Pancreas (tissue), 10 donors: ENCODE results near the gene FARP1. TPM values are rescaled to one million over a fixed set of nuclear protein-coding genes. Genes with fewer than 3 reads are reported as not detected.

Source experiments
- ATAC-seq, 4 donors: fragments of 200-7000 bp; cut with Tn5 transposase; one replicate each; pipeline versions ENCODE4 v1.8.0 to v1.9.1; 2020; ENCODE audit warnings: mild to moderate bottlenecking in 4 of 4, moderate library complexity in 4 of 4
- DNase-seq, 6 donors: peaks; one replicate each; pipeline ENCODE4 v3.0.0-alpha.2; 2020
- FAIRE-seq: peaks from 2 replicates; lab custom pipeline; 2012; peaks lifted over from hg19 to GRCh38; lab: Jason Lieb, UNC
- H3K27ac ChIP-seq, 4 donors: fragments of 200-600 bp; sonication (generic); 1 replicate in 3 of 4; 2 replicates in 1 of 4; pipeline versions ENCODE4 v1.5.0 to v1.8.0; 2020
- H3K27me3 ChIP-seq, 4 donors: fragments of 200-600 bp; one replicate each; pipeline ENCODE4 v1.8.0; 2021
- H3K36me3 ChIP-seq, 3 donors: fragments of 200-600 bp; sonication (generic) in 1 of 3; one replicate each; pipeline versions ENCODE4 v1.5.0 to v1.8.0; 2020 to 2021
- H3K4me1 ChIP-seq, 3 donors: fragments of 200-600 bp; one replicate each; pipeline ENCODE4 v1.8.0; 2021
- H3K4me3 ChIP-seq, 4 donors: fragments of 200-600 bp; sonication (generic) in 2 of 4; one replicate each; pipeline versions ENCODE4 v1.5.0 to v1.8.0; 2020 to 2021
- H3K9me3 ChIP-seq, 4 donors: fragments of 200-600 bp; one replicate each; pipeline ENCODE4 v1.8.0; 2021
- WGBS, 2 donors: extraction: QIAGEN DNeasy Blood & Tissue Kit; methylation state at CpG; one replicate each; pipeline ENCODE4 v1.1.7; 2013; 5-methylcytosine and 5-hydroxymethylcytosine counted together
- intact Hi-C, 3 donors: fragments of 100-400 bp; cut with DNase I; formaldehyde crosslinking; loops; one replicate each; pipeline versions ENCODE4 v1.11.1 to v1.14.2; 2022
- polyA plus RNA-seq, 2 donors: library from polyadenylated mRNA; stranded (reverse); fragments of 200-250 nt; gene quantifications; one replicate each; pipeline ENCODE4 v1.2.3, GENCODE V29; 2013
- total RNA-seq, 6 donors: library from RNA; stranded (reverse); fragmentation: NEBNext Ultra II Directional in 4 of 6; extraction: Animal tissue kit (Norgen Biotek cat#: 25700) in 4 of 6; gene quantifications; one replicate each; pipeline versions ENCODE4 v1.2.1 to v1.2.4, GENCODE V29; 2021 to 2023
- TF ChIP-seq, protein P1 (sequence below), 4 donors: fragments of 200-600 bp; sonication (generic) in 3 of 4; IDR thresholded peaks; one replicate each; pipeline versions ENCODE4 v1.5.0 to v1.8.0; 2021; ENCODE audit warnings: antibody characterized with exemption in 4 of 4
- donor health status: healthy with polysubstance abuse.
- donor health status: DM: no; HTN: no; CAD: no; lungs with moderate emphysema.
- donor health status: DM: no; HTN: no; CAD: no.
- donor health status: control.
- donor health status: control.
- donor health status: Bipolar disorder and iron deficiency.
- donor health status: DM: yes; HTN: yes; CAD: no.
- donor health status: DM: no; HTN: no; CAD: no.
- donor health status: DM: no; HTN: no; CAD: no.
- donor health status: DM: yes; HTN: yes; CAD: no.

Gene FARP1
- total and polyA plus RNA-seq, 8 donors: 30.8 to 95.1 (median 56.0) TPM

DNA sequence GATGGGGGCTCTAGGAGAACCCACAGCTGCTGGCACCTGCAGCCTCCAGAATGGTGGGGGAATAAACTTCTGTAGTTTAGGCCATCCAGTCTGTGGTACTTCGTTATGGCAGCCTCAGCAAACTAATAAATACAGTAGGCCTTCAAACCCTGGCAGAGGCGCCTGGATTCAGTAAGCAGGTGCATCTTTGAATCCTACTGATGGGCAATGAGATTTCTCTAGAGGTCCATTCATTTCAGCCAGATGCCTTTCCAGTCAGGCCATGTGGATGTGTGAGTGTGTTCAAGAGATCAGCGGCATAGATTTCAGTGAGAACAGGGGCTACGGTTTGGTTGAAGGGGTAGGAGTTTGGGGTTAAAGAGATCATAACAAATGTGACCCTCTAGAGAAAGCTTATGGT is 217.7 kb downstream of the FARP1 start:
- TF ChIP-seq, protein P1, sequence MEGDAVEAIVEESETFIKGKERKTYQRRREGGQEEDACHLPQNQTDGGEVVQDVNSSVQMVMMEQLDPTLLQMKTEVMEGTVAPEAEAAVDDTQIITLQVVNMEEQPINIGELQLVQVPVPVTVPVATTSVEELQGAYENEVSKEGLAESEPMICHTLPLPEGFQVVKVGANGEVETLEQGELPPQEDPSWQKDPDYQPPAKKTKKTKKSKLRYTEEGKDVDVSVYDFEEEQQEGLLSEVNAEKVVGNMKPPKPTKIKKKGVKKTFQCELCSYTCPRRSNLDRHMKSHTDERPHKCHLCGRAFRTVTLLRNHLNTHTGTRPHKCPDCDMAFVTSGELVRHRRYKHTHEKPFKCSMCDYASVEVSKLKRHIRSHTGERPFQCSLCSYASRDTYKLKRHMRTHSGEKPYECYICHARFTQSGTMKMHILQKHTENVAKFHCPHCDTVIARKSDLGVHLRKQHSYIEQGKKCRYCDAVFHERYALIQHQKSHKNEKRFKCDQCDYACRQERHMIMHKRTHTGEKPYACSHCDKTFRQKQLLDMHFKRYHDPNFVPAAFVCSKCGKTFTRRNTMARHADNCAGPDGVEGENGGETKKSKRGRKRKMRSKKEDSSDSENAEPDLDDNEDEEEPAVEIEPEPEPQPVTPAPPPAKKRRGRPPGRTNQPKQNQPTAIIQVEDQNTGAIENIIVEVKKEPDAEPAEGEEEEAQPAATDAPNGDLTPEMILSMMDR (IDR thresholded peaks at IDR 0.05): no peak
- no peak overlapping the region for H3K27ac ChIP-seq
- H3K36me3 ChIP-seq: no peaks in the 10 kb centered on the region
- no peaks in the 10 kb centered on the region for H3K4me1 ChIP-seq
- intact Hi-C loops: no loop called here
- no peaks in the 10 kb centered on the region for H3K27me3 ChIP-seq
- no peaks in the 10 kb centered on the region for H3K9me3 ChIP-seq
- FAIRE-seq (no peak), ATAC-seq (no peak), DNase-seq (no peak)
- H3K4me3 ChIP-seq: no peak overlapping the region
- WGBS, 2 donors: 97 to 98% methylated on average over 4 of the region's 4 CpGs

DNA sequence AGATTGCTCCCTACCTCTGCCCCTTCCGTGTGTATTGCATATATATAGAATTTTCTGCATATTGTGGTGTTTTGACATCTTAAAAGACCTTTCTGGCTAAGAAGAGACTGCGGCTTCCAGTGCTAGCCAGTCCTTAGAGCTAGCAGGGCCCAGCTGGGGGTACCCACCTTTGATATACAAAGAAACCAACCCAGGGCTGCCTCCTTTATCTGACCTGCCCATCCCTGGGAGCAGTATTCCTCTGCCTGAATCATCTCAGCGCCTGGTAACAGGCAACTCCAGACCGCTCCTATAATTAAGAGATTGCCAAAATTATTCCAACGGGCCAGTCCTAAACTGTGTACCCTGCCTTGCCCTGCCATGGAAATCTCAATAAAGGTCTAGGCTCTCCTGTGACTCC is 220.4 kb downstream of the FARP1 start:
- Histone ChIP-seq H3K4me1 (no peaks in the 10 kb centered on the region), H3K9me3 (no peaks in the 10 kb centered on the region), H3K4me3 (no peak overlapping the region), H3K27ac (no peak overlapping the region), H3K27me3 (no peaks in the 10 kb centered on the region), H3K36me3 (no peaks in the 10 kb centered on the region)
- TF ChIP-seq, protein P1 (IDR thresholded peaks at IDR 0.05): no peak
- intact Hi-C loops: no loop called here
- no peak for DNase-seq
- FAIRE-seq: no peak
- WGBS, 2 donors: 96 to 100% methylated on average over 5 of the region's 5 CpGs
- ATAC-seq: no peak

DNA sequence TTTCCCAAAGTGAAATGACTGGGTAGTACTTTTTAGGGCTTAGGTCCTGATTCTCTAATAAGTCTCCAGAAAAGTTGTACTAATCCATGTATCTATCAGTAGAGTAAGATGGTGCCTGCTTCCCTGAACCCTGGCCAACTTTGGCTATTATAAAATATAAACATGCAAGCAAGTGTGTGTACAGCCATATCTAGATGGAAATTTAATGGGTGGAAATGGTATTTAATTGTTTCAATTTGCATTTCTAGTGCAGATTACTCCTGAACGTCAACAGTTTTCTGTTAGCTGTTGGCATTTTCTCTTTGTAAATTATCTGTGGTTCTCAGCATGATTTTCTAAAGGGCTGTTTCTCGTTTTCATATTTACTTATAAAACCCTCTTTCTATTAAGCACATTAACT is 221.3 kb downstream of the FARP1 start:
- WGBS, 2 donors: 75 to 84% methylated on average over 2 of the region's 2 CpGs
- no peaks in the 10 kb centered on the region for H3K27me3 ChIP-seq
- DNase-seq (no peak), ATAC-seq (no peak), FAIRE-seq (no peak)
- no peaks in the 10 kb centered on the region for H3K9me3 ChIP-seq
- TF ChIP-seq, protein P1 (IDR thresholded peaks at IDR 0.05): no peak
- no peak overlapping the region for H3K4me3 ChIP-seq
- intact Hi-C loops: no loop called here
- no peaks in the 10 kb centered on the region for H3K4me1 ChIP-seq
- no peak overlapping the region for H3K27ac ChIP-seq
- no peaks in the 10 kb centered on the region for H3K36me3 ChIP-seq

DNA sequence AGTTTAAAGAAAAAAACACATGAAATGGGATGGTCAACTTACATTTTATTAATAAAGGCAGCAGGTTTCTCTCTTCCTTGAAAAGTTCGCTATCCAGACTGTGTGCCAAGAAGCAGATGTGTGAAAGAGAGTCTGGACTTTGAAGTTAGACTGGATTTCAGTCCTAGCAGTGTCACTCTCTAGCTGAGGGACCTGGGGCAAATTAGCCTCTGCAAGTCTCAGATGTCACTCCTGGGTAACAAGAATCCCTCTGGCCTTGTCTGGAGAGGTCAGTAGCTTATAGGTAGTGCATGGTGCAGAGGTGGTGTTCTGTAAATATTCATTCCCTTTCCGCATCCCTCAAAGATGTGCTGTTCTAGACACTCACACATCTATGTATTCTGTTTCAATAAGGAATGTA is 221.8 kb downstream of the FARP1 start:
- Histone ChIP-seq H3K4me1 (no peaks in the 10 kb centered on the region), H3K4me3 (no peak overlapping the region), H3K36me3 (no peaks in the 10 kb centered on the region), H3K27me3 (no peaks in the 10 kb centered on the region), H3K9me3 (no peaks in the 10 kb centered on the region), H3K27ac (no peak overlapping the region)
- TF ChIP-seq, protein P1 (IDR thresholded peaks at IDR 0.05): no peak
- WGBS, 2 donors: 88 to 96% methylated on average over 2 of the region's 2 CpGs
- DNase-seq (no peak), FAIRE-seq (no peak), ATAC-seq (no peak)
- intact Hi-C loops: no loop called here

DNA sequence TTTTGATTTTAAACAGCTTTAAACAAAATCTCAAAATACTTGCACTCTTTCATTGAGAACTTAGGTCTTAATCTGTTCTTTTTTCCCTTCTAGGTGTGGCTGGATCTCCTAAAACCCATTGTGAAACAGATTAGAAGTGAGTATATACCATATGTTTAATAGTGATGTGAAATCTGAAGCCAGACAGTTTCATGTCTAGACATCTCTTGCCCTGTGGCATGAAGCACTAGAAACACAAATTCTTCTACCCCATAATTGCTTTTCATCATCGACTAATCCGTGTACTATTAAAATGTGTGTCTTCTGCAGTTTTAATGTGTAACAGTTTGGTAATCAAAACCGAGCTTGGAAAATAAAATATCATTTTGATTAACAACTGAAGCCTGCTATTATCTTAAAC is 222.4 kb downstream of the FARP1 start:
- FAIRE-seq (no peak), DNase-seq (no peak), ATAC-seq (no peak)
- H3K27ac ChIP-seq: no peak overlapping the region
- no peaks in the 10 kb centered on the region for H3K27me3 ChIP-seq
- H3K36me3 ChIP-seq: no peaks in the 10 kb centered on the region
- intact Hi-C loops: no loop called here
- no peak overlapping the region for H3K4me3 ChIP-seq
- 76 to 82% methylated on average over 3 of the region's 3 CpGs for WGBS, 2 donors
- H3K9me3 ChIP-seq: no peaks in the 10 kb centered on the region
- TF ChIP-seq, protein P1 (IDR thresholded peaks at IDR 0.05): no peak
- H3K4me1 ChIP-seq: no peaks in the 10 kb centered on the region
